ENCODE measurements around the gene CISH.
A peak's percentile ranks its signal among the peaks of the same experiment; 100 is the strongest.

The CISH gene

DNA sequence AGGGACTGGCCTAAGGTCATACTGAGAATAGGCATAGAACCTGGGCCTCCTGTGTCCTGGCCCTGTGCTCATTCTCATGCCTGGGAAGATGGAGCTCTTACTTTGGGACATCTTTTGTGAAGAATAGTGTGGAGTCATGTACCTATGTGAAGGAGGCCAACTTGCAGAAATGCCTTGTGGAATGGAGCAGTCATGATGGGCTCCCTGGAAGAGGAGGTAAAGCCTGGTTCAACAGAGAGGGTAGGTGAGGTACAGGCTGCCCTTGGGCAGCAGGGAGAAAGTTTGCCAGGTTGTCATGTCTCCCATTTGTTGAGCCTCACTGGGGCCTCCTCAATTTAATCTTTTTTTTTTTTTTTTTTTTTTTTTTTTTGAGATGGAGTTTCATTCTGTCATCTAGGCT is 23.5 kb upstream of the CISH start:
- no peak for DNase-seq

- no peak for DNase-seq
Measured at GRCh38 chr3:50633230-50633790, 21.7 kb upstream of the CISH start.

- no peak for DNase-seq
Measured at GRCh38 chr3:50632450-50632849, 20.9 kb upstream of the CISH start.

- DNase-seq, result peak; percentile 41
Measured at GRCh38 chr3:50630877-50631276, 19.3 kb upstream of the CISH start.

DNA sequence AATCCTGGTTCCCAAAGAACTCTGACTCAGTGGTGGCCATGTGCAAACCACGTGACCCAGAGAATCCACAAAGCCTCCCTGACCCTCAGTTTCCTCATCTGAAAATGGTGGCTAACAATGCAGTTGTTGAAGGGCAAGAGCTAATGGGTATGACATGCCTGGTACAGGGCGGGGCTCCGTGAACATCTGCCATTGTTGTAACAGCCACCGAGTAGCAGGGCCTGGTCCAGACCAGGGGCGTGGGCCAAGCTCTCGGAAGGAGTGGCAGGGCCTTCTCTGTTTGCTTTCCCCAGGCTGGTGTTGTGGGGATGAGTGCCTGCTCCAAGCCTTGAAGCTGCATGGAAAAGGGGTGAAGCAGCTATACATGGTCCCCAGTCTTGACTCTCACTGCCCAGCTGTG is 18.8 kb upstream of the CISH start:
- peak; percentile 27 for DNase-seq

- DNase-seq, result no peak
Measured at GRCh38 chr3:50628601-50629000, 17.0 kb upstream of the CISH start.

DNA sequence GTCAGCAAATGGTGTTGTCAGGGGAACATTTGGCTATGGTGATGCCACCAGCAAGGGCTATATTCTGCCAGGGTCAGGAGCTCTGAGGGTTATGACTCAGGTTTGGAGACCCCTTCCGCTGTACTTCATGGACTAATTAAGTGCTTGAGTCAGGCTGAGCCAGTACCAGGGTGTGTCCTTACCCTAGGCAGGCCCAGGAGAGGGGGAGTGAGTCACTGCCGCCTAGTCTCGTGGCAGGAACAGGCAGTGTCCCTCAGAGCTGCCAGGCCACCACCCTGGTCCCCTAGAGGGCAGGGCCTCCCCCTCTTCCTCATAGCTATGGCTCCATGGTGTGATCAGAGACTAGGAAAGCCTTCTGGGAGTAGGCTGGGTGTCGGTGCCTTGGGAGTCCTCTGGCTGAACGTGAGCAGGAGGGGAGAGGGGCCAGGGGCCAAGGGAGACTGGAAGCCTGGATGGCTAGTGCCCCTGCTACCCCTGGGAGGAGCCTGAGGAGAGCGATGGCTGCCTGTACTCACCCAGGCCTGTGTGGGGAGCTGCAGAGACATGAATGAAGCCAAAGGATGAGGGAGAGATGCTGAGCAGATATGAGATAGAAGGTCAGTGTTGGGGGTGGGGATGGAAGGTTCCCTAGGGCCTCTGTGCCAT is 16.0 kb upstream of the CISH start:
- no peak for DNase-seq

- DNase-seq, result no peak
Measured at GRCh38 chr3:50626401-50626800, 14.8 kb upstream of the CISH start.

DNA sequence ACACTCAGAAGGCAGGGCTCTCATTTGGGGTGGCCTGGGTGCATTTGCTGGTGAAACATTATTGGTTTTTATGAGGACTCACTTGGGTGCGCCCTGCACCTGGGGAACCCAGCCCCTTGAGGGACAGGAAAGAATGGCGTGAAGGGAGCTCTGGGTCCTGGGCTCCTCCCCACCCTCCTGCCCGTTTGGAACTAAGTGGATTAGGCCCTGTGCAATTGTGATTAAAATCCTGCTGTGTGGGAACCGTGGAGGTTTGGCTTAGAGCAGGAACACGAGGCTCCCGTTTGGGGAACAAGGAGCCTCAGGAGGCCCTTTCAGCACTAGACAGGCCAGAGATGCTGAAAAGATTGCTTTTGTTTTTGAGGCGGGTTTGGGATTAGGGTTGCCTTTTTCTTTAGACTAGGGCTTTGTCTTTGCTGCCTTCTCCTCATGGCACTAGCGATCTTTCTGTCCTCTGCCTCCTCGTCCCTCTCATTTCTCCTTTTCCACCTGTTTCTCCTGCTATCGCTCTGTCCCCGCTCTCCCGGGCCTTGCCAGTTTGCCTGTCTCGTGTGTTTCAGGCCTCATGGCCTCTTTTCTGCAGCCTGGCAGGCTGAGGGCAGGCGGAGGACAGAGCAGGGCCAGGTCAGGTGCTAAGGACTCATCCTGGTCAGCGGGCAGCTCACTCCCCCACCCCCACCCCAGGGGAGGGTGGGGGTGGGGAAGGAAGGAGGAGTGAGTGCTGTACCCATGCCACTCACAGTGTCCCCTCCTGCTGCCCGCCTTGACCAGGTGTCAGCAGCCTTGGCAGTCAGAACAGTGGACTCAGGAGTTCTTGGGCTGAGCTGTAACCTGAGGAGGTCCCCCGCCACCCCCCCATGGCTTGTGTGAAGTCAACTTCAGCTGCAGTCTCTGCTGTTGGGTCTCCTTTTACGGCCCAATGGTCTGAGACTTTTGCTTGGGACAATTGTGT is 13.9 kb upstream of the CISH start:
- DNase-seq, result no peak

GRCh38 chr3:50624634-50625033 is 13.1 kb upstream of the CISH start:
- DNase-seq, result no peak

- DNase-seq, result no peak
Measured at GRCh38 chr3:50623840-50624474, 12.4 kb upstream of the CISH start.

- DNase-seq, result no peak
Measured at GRCh38 chr3:50622881-50623280, 11.3 kb upstream of the CISH start.

DNA sequence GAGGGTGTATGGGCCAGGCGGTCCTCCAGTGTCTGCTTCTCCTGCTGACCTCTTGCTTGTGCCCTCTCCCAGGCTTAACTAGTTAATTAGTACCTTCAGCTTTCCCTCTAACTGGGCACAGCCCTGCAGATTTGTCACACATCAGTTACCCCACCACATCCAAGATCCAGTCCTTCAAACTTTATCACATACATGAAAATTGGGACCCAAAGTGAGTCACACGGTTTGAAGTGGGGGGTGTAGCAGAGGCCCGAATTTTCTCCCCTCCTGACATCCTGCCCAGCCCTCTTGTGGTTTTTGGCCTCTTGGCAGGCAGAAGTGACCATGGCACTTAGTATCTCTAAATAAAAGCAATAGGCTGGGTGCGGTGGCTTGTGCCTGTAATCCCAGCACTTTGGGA is 9.2 kb upstream of the CISH start:
- DNase-seq, result no peak

DNA sequence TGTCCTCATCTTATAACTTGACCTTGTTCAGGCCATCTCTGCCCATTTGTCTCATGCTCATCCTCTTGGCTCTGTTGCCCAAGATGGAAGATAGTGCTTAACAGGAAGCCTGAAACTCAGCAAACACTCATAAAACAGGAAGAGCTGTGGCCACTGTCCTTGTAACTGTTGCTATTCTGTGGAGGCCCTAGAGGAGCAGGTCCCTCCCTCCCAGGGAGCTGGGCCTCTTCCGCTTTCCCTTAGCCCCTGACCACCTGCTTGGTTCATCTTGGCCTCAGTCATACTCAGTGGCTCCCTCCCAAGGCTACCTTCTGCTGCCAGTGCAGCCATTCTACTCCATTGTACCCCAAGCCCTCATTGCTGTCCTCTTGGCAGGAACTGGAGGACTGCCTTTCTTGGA is 8.8 kb upstream of the CISH start:
- DNase-seq, result no peak

DNA sequence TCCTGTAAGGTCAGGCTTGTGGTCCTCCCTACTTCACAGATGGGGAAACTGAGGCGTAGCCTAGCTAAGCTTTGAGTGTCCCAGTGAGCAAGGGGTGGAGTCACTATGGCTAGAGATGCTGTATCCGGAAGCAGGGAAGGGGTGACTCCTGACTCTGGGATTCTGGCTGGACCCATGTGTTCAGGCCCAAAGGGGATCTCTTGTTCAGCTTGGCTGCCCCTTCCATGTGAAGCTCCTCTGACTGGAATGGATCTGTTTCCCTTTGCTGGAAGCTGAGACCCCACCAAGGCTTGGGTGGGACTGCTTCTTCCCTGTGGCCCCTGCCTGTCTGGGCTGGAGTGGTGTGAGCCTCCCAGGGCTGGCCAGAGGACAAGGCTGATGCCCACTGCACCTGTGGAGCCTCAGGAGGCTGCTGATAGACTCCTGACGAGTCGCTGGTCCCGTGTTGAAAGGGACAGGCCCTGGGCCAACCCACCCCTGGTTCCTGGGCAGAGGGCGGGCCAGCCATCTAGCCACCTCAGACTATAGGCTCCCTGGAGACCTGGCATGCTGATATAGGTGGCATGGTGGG is 6.4 kb upstream of the CISH start:
- no peak for DNase-seq

DNA sequence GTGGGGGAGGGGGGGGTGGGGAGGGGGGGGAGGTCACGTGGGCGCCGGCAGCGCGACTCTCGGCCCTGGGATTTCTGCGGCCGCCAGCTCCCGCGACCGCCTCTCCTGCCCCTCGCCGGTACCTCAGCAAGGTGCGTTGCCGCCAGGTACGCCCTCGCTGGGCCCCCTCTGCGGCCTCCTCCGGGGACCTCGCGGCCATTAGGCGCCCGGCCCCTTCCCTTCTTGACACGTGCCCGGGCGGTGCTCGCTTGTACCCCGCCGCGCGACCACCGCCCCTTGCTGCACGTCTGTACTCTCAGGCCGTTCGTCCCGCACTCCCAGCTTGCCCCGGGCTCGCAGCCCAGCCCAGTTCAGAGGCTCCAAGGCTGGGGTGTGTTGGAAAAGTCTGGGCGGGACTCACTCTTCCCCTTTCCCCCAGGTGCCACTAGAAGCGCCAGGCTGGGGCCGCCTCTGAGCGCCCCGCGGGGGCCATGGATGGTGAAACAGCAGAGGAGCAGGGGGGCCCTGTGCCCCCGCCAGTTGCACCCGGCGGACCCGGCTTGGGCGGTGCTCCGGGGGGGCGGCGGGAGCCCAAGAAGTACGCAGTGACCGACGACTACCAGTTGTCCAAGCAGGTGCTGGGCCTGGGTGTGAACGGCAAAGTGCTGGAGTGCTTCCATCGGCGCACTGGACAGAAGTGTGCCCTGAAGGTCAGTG is 5.7 kb upstream of the CISH start, which contains the start of gene MAPKAPK3:
Gene MAPKAPK3, plus strand, starts transcription at position 56 of the 696 bp plus-strand sequence. Its CDS starts 415 bp downstream, at position 471.
- DNase-seq, result no peak

GRCh38 chr3:50616770-50617095 is 5.2 kb upstream of the CISH start:
- peak; percentile 73 for DNase-seq

- peak; percentile 64 for DNase-seq
Measured at GRCh38 chr3:50616003-50616769, 4.6 kb upstream of the CISH start.

GRCh38 chr3:50615190-50615589 is 3.6 kb upstream of the CISH start:
- no peak for DNase-seq

DNA sequence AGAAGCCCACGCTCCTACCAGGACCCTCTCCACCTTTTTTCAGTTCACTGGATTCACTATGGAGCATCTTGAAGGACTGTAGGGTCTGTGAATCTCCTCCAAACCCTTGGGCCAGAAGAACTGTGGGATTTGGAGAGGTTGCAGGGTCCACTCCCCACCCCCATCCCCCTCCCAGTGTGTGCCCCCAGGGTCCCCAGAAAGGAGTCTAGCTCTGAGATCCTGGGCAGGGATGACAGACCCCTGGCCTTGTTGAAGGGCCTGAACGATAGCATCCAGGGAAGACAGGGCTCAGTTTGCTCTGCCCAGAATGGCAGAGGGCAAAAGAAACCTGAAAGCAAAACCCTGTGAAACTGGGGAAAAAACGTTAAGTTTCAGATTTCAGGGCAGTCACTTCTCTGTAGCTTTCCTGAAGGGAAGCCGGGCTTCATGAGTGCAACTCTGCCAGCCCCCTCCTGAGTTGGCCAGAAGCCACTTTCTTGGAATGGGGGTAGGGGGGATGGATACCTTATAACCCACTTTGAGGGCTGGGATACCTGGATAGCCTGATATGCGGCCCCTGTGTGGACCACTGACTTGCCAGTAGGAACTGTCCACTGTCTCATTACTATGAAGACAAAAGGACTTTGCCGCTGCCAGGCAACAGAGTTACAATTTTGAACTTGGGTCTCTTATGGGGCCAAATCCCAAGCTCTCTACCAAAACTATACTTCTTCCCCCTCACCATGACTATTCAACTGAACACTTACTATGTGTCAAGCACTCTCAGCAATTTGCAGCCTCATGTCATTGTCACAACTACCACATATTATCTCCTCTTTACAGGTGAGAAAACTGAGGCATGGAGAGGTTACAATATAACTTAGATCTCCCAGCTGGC is 1.6 kb upstream of the CISH start:
- DNase-seq, result no peak
